ENCODE results near the gene FOXJ3.

- TF ChIP-seq USF2 (IDR thresholded peaks at IDR 0.05; ENCODE audit: borderline replicate concordance, low read depth, low read length) (no peak), CTCF (IDR thresholded peaks at IDR 0.05) (no peak), EP300 (IDR thresholded peaks at IDR 0.05; ENCODE audit: borderline replicate concordance in 1 of 2, low read depth in 1 of 2, low read length in 1 of 2) (no peak), RFX5 (IDR thresholded peaks at IDR 0.05; ENCODE audit: low read length) (no peak), YY1 (IDR thresholded peaks at IDR 0.05; ENCODE audit: low read depth) (no peak), EZH2phosphoT487 (IDR thresholded peaks at IDR 0.05; ENCODE audit: borderline replicate concordance, low read depth) (no peak), RAD21 (IDR thresholded peaks at IDR 0.05; ENCODE audit: low read length) (no peak), POLR2AphosphoS5 (IDR thresholded peaks at IDR 0.05; ENCODE audit: low read depth, low read length) (no peak), PBX3 (IDR thresholded peaks at IDR 0.05) (no peak), SIN3A (IDR thresholded peaks at IDR 0.05; ENCODE audit: borderline replicate concordance, low read depth, low read length) (no peak), REST (IDR thresholded peaks at IDR 0.05; ENCODE audit: low read depth, low read length) (no peak), ZBTB33 (IDR thresholded peaks at IDR 0.05; ENCODE audit: borderline replicate concordance, low read depth) (no peak), TEAD4 (IDR thresholded peaks at IDR 0.05; ENCODE audit: borderline replicate concordance, insufficient read depth) (no peak)
Measured at GRCh38 chr1:42198251-42198650, 136.8 kb downstream of the FOXJ3 start.
